ENCODE measurements around the gene STARD9. TPM values are rescaled to one million over a fixed set of nuclear protein-coding genes. Genes with fewer than 3 reads are reported as not detected.

Gene STARD9
- total and polyA plus RNA-seq, 2 experiments from 2014 or later: 2.0 to 5.5 TPM

- Histone ChIP-seq H3K36me3 (peaks cover 14% of the 10 kb centered on the region), H3K4me1 (ENCODE audit: low read depth) (no peaks in the 10 kb centered on the region), H3K4me3 (no peak overlapping the region), H3K9me3 (ENCODE audit: low read depth) (no peaks in the 10 kb centered on the region), H3K27ac (no peak overlapping the region), H3K27me3 (no peaks in the 10 kb centered on the region)
- TF ChIP-seq CTCF (IDR thresholded peaks at IDR 0.05; ENCODE audit: low read depth, low read length): no peak
- DNase-seq (ENCODE audit: low read depth in 1 of 2, low spot score in 1 of 2): no peak
Measured at GRCh38 chr15:42558739-42559138, 16.7 kb upstream of the STARD9 start.

- H3K27me3 ChIP-seq: peaks cover 34% of the 10 kb centered on the region
- peaks cover 10% of the 10 kb centered on the region for H3K4me1 ChIP-seq (ENCODE audit: low read depth)
- H3K9me3 ChIP-seq (ENCODE audit: low read depth): no peaks in the 10 kb centered on the region
- H3K4me3 ChIP-seq: peak overlapping the region; percentile 50
- peak in 1 of 2 donors; percentile 71 for DNase-seq (ENCODE audit: low read depth in 1 of 2, low spot score in 1 of 2)
- H3K36me3 ChIP-seq: no peaks in the 10 kb centered on the region
- peak overlapping the region; percentile 44 for H3K27ac ChIP-seq
- TF ChIP-seq CTCF (IDR thresholded peaks at IDR 0.05; ENCODE audit: low read depth, low read length): no peak
Measured at GRCh38 chr15:42576040-42576594, 711 bp downstream of the STARD9 start.

GRCh38 chr15:42576776-42577175, 1.4 kb downstream of the STARD9 start:
- no peaks in the 10 kb centered on the region for H3K9me3 ChIP-seq (ENCODE audit: low read depth)
- no peak overlapping the region for H3K4me3 ChIP-seq
- no peaks in the 10 kb centered on the region for H3K36me3 ChIP-seq
- no peak overlapping the region for H3K27ac ChIP-seq
- peaks cover 35% of the 10 kb centered on the region for H3K27me3 ChIP-seq
- peaks cover 11% of the 10 kb centered on the region for H3K4me1 ChIP-seq (ENCODE audit: low read depth)
- no peak for DNase-seq (ENCODE audit: low read depth in 1 of 2, low spot score in 1 of 2)
- TF ChIP-seq CTCF (IDR thresholded peaks at IDR 0.05; ENCODE audit: low read depth, low read length): no peak

GRCh38 chr15:42577514-42578031, 2.2 kb downstream of the STARD9 start:
- H3K36me3 ChIP-seq: no peaks in the 10 kb centered on the region
- no peak for TF ChIP-seq CTCF (IDR thresholded peaks at IDR 0.05; ENCODE audit: low read depth, low read length)
- peaks cover 41% of the 10 kb centered on the region for H3K27me3 ChIP-seq
- no peak overlapping the region for H3K4me3 ChIP-seq
- no peaks in the 10 kb centered on the region for H3K9me3 ChIP-seq (ENCODE audit: low read depth)
- peaks cover 13% of the 10 kb centered on the region for H3K4me1 ChIP-seq (ENCODE audit: low read depth)
- no peak overlapping the region for H3K27ac ChIP-seq
- peak in 1 of 2 donors; percentile 69 for DNase-seq (ENCODE audit: low read depth in 1 of 2, low spot score in 1 of 2)

GRCh38 chr15:42578984-42579537, 3.7 kb downstream of the STARD9 start:
- H3K4me3 ChIP-seq: no peak overlapping the region
- no peak for TF ChIP-seq CTCF (IDR thresholded peaks at IDR 0.05; ENCODE audit: low read depth, low read length)
- H3K27ac ChIP-seq: no peak overlapping the region
- H3K4me1 ChIP-seq (ENCODE audit: low read depth): peaks cover 17% of the 10 kb centered on the region
- no peaks in the 10 kb centered on the region for H3K9me3 ChIP-seq (ENCODE audit: low read depth)
- H3K27me3 ChIP-seq: peaks cover 46% of the 10 kb centered on the region
- DNase-seq (ENCODE audit: low read depth in 1 of 2, low spot score in 1 of 2): no peak
- no peaks in the 10 kb centered on the region for H3K36me3 ChIP-seq
